Neuronal stem cell (in vitro differentiated cells): Measurements from ENCODE around the gene CDC42BPA.

ENCODE experiments used
- DNase-seq: peaks from one replicate; pipeline ENCODE4 v3.0.0-alpha.2; 2013; ENCODE audit warnings: low spot score
- H2AFZ ChIP-seq: one replicate; pipeline ENCODE4 v1.6.1; 2013; ENCODE audit warnings: mild to moderate bottlenecking, low read length, inconsistent platforms
- H2AK5ac ChIP-seq: 2 replicates; pipeline ENCODE4 v1.6.1; 2013; ENCODE audit warnings: low read depth, mild to moderate bottlenecking, inconsistent platforms, low read length, moderate library complexity, mixed read lengths
- H2BK120ac ChIP-seq: 2 replicates; pipeline ENCODE4 v1.6.1; 2013; ENCODE audit warnings: low read depth, mild to moderate bottlenecking, inconsistent platforms, low read length, moderate library complexity, mixed read lengths
- H2BK12ac ChIP-seq: one replicate; pipeline ENCODE4 v1.6.1; 2013; ENCODE audit warnings: low read length, inconsistent platforms
- H2BK15ac ChIP-seq: 2 replicates; pipeline ENCODE4 v1.6.1; 2013; ENCODE audit warnings: mild to moderate bottlenecking, low read length, inconsistent platforms, mixed read lengths
- H2BK5ac ChIP-seq: one replicate; pipeline ENCODE4 v1.6.1; 2013; ENCODE audit warnings: inconsistent platforms, mild to moderate bottlenecking, low read length, moderate library complexity
- H3K14ac ChIP-seq: one replicate; pipeline ENCODE4 v1.6.1; 2013; ENCODE audit warnings: low read length, inconsistent platforms
- H3K18ac ChIP-seq: 2 replicates; pipeline ENCODE4 v1.6.1; 2013; ENCODE audit warnings: low read length, inconsistent platforms
- H3K23ac ChIP-seq: 2 replicates; pipeline ENCODE4 v1.6.1; 2013; ENCODE audit warnings: low read depth, mild to moderate bottlenecking, mixed read lengths, low read length, inconsistent platforms; ENCODE audit not compliant: poor library complexity
- H3K27ac ChIP-seq: replicated peaks from 3 replicates; pipeline ENCODE4 v1.5.1; 2013; ENCODE audit warnings: low read length, inconsistent platforms
- H3K27me3 ChIP-seq, 3 experiments: 2 replicates each; pipeline ENCODE4 v1.6.1; 2013; ENCODE audit warnings: low read length in 3 of 3, mild to moderate bottlenecking in 2 of 3, inconsistent platforms in 1 of 3, low read depth in 1 of 3, mixed read lengths in 1 of 3, moderate library complexity in 1 of 3; ENCODE audit not compliant: control insufficient read depth in 3 of 3, insufficient read depth in 3 of 3
- H3K36me3 ChIP-seq, 2 donors: replicated peaks in 1 of 2; 2 replicates each; pipeline ENCODE4 v1.6.1; 2013; ENCODE audit warnings: low read length in 2 of 2; ENCODE audit not compliant: control insufficient read depth in 2 of 2, insufficient read depth in 2 of 2
- H3K4ac ChIP-seq: 2 replicates; pipeline ENCODE4 v1.6.1; 2013; ENCODE audit warnings: inconsistent platforms, mild to moderate bottlenecking, low read length, moderate library complexity
- H3K4me1 ChIP-seq, 2 donors: 1 replicate in 1 of 2; 2 replicates in 1 of 2; pipeline ENCODE4 v1.6.1; 2013; ENCODE audit warnings: low read length in 2 of 2, low read depth in 1 of 2; ENCODE audit not compliant: control insufficient read depth in 2 of 2, insufficient read depth in 1 of 2
- H3K4me2 ChIP-seq: one replicate; pipeline ENCODE4 v1.6.1; 2013; ENCODE audit warnings: mild to moderate bottlenecking, low read length, inconsistent platforms; ENCODE audit not compliant: insufficient read depth, poor library complexity, severe bottlenecking
- H3K4me3 ChIP-seq, 2 donors: 2 replicates each; pipeline ENCODE4 v1.5.1; 2013; ENCODE audit warnings: low read length in 2 of 2, mild to moderate bottlenecking in 2 of 2, inconsistent platforms in 1 of 2, moderate library complexity in 1 of 2
- H3K79me1 ChIP-seq: one replicate; pipeline ENCODE4 v1.6.1; 2013; ENCODE audit warnings: low read depth, mild to moderate bottlenecking, inconsistent platforms, low read length, moderate library complexity
- H3K9ac ChIP-seq: one replicate; pipeline ENCODE4 v1.6.1; 2013; ENCODE audit warnings: mild to moderate bottlenecking, low read depth, low read length, inconsistent platforms; ENCODE audit not compliant: poor library complexity
- H3K9me3 ChIP-seq, 2 donors: replicated peaks in 1 of 2; 2 replicates each; pipeline versions ENCODE3 to v1.6.1; 2013; ENCODE audit warnings: low read length in 2 of 2, mild to moderate bottlenecking in 2 of 2, inconsistent platforms in 1 of 2, low read depth in 1 of 2, mixed read lengths in 1 of 2, moderate library complexity in 1 of 2; ENCODE audit not compliant: control insufficient read depth in 2 of 2, insufficient read depth in 1 of 2
- H4K8ac ChIP-seq: one replicate; pipeline ENCODE4 v1.6.1; 2013; ENCODE audit warnings: low read depth, mild to moderate bottlenecking, inconsistent platforms, low read length, moderate library complexity
- H4K91ac ChIP-seq: one replicate; pipeline ENCODE4 v1.6.1; 2013; ENCODE audit warnings: low read length, low read depth, mild to moderate bottlenecking, inconsistent platforms; ENCODE audit not compliant: poor library complexity
- WGBS, 2 donors: extraction: QIAGEN DNeasy Blood & Tissue Kit; methylation state at CpG; one replicate each; pipeline ENCODE4 v1.1.7; 2013; ENCODE audit warnings: missing lambda C conversion rate in 2 of 2, mixed read lengths in 1 of 2; ENCODE audit not compliant: insufficient read length in 2 of 2, insufficient replicate concordance in 1 of 2; ENCODE audit errors: extremely low coverage in 2 of 2; 5-methylcytosine and 5-hydroxymethylcytosine counted together

CDC42BPA gene

GRCh38 chr1:226982451-226983177 is 335.7 kb downstream of the CDC42BPA start:
- Histone ChIP-seq H3K4me1 (peaks cover 0 to 3% of the 10 kb centered on the region in 2 donors), H3K4me3 (no peak overlapping the region), H3K4me2 (no peak overlapping the region), H3K9me3 (peaks cover 0 to 4% of the 10 kb centered on the region in 2 donors), H3K23ac (peak overlapping the region; percentile 85), H4K91ac (no peak overlapping the region), H3K18ac (peak overlapping the region; percentile 48), H2BK5ac (no peak overlapping the region), H2BK15ac (no peak overlapping the region), H3K79me1 (peaks cover 3% of the 10 kb centered on the region), H3K27ac (no peak overlapping the region), H3K4ac (no peak overlapping the region), H2AFZ (no peak overlapping the region), H4K8ac (peak overlapping the region; percentile 17), H3K36me3 (peaks cover 0 to 17% of the 10 kb centered on the region in 2 donors), H3K14ac (no peak overlapping the region), H2BK120ac (no peak overlapping the region), H3K9ac (no peak overlapping the region), H2BK12ac (peak overlapping the region; percentile 10), H2AK5ac (no peak overlapping the region), H3K27me3 (no peaks in the 10 kb centered on the region)
- no peak for DNase-seq
- no CpG with 5 or more reads among the region's 31 CpGs for WGBS, 2 donors

- H3K27me3 ChIP-seq, result no peaks in the 10 kb centered on the region
- no peak overlapping the region for H3K27ac ChIP-seq
- no peak overlapping the region for H3K4me2 ChIP-seq
- H2BK5ac ChIP-seq, result no peak overlapping the region
- no peak overlapping the region for H2AK5ac ChIP-seq
- no peak for DNase-seq
- no peak overlapping the region for H4K8ac ChIP-seq
- H2BK12ac ChIP-seq, result no peak overlapping the region
- peaks cover 0 to 9% of the 10 kb centered on the region in 2 donors for H3K36me3 ChIP-seq
- no peak overlapping the region for H3K4ac ChIP-seq
- peak overlapping the region; percentile 89 for H3K14ac ChIP-seq
- H3K9ac ChIP-seq, result peak overlapping the region; percentile 70
- peak overlapping the region; percentile 73 for H3K23ac ChIP-seq
- peak overlapping the region in 1 of 2 donors; percentile 58 for H3K4me3 ChIP-seq
- no peak overlapping the region for H2BK120ac ChIP-seq
- no peak overlapping the region for H2BK15ac ChIP-seq
- peak overlapping the region; percentile 71 for H3K18ac ChIP-seq
- H3K9me3 ChIP-seq, result peaks cover 0 to 3% of the 10 kb centered on the region in 2 donors
- peaks cover 0 to 3% of the 10 kb centered on the region in 2 donors for H3K4me1 ChIP-seq
- WGBS, 2 donors, result no CpG with 5 or more reads among the region's 18 CpGs
- H4K91ac ChIP-seq, result no peak overlapping the region
- H3K79me1 ChIP-seq, result peaks cover 5% of the 10 kb centered on the region
- H2AFZ ChIP-seq, result no peak overlapping the region
Observed at GRCh38 chr1:226981838-226982237, 336.5 kb downstream of the CDC42BPA start.

GRCh38 chr1:226981386-226981817 is 336.9 kb downstream of the CDC42BPA start:
- Histone ChIP-seq H2AK5ac (peak overlapping the region; percentile 37), H3K4ac (no peak overlapping the region), H3K27ac (no peak overlapping the region), H3K27me3 (no peaks in the 10 kb centered on the region), H4K8ac (no peak overlapping the region), H2AFZ (no peak overlapping the region), H3K4me2 (no peak overlapping the region), H2BK5ac (no peak overlapping the region), H3K9ac (peak overlapping the region; percentile 50), H3K23ac (peak overlapping the region; percentile 73), H3K36me3 (peaks cover 0 to 5% of the 10 kb centered on the region in 2 donors), H3K4me3 (peak overlapping the region in 1 of 2 donors; percentile 58), H2BK12ac (no peak overlapping the region), H2BK15ac (no peak overlapping the region), H3K79me1 (peaks cover 5% of the 10 kb centered on the region), H2BK120ac (no peak overlapping the region), H3K14ac (no peak overlapping the region), H4K91ac (no peak overlapping the region), H3K9me3 (peaks cover 0 to 3% of the 10 kb centered on the region in 2 donors), H3K18ac (peak overlapping the region; percentile 71), H3K4me1 (peaks cover 0 to 6% of the 10 kb centered on the region in 2 donors)
- DNase-seq, result no peak
- no CpG with 5 or more reads among the region's 12 CpGs for WGBS, 2 donors

- Histone ChIP-seq H3K9ac (peak overlapping the region; percentile 50), H2AK5ac (peak overlapping the region; percentile 37), H3K27me3 (no peaks in the 10 kb centered on the region), H3K27ac (no peak overlapping the region), H2BK5ac (peak overlapping the region; percentile 75), H3K4ac (no peak overlapping the region), H3K4me2 (no peak overlapping the region), H2AFZ (no peak overlapping the region), H3K18ac (peak overlapping the region; percentile 71), H3K36me3 (no peaks in the 10 kb centered on the region), H3K79me1 (peaks cover 5% of the 10 kb centered on the region), H4K8ac (no peak overlapping the region), H4K91ac (no peak overlapping the region), H3K4me1 (peaks cover 2 to 9% of the 10 kb centered on the region in 2 donors), H3K9me3 (peaks cover 0 to 3% of the 10 kb centered on the region in 2 donors), H2BK120ac (peak overlapping the region; percentile 87), H3K4me3 (no peak overlapping the region), H3K14ac (peak overlapping the region; percentile 27), H2BK12ac (no peak overlapping the region), H3K23ac (peak overlapping the region; percentile 73), H2BK15ac (peak overlapping the region; percentile 1)
- DNase-seq, result no peak
- WGBS, 2 donors, result no CpG with 5 or more reads among the region's 26 CpGs
Observed at GRCh38 chr1:226980565-226981385, 337.5 kb downstream of the CDC42BPA start.
